HL-60 (cell line): ENCODE data around the gene SLC37A2.

Experiments used
- DNase-seq, 2 experiments: peaks; one replicate each; pipeline ENCODE4 v3.0.0-alpha.2; 2010 to 2020; ENCODE audit warnings: low read depth in 1 of 2, low spot score in 1 of 2
- H3K27ac ChIP-seq: fragments of 250-450 bp; sonication (Bioruptor Pico); replicated peaks from 2 replicates; pipeline ENCODE4 v1.5.1; 2020; ENCODE audit warnings: mild to moderate bottlenecking, moderate library complexity
- H3K27me3 ChIP-seq: fragments of 250-450 bp; sonication (Bioruptor Pico); 2 replicates; pipeline ENCODE4 v1.5.1; 2021; ENCODE audit warnings: mild to moderate bottlenecking, moderate library complexity; ENCODE audit not compliant: insufficient read depth, poor library complexity, severe bottlenecking
- H3K4me3 ChIP-seq: replicated peaks from 2 replicates; pipeline ENCODE4 v1.5.1; 2011; ENCODE audit warnings: mild to moderate bottlenecking, control low read depth, low read length; ENCODE audit not compliant: insufficient read depth
- CTCF ChIP-seq: IDR thresholded peaks from one replicate; pipeline ENCODE4 v1.5.1; 2011; ENCODE audit warnings: low read length, control low read depth, inconsistent platforms; ENCODE audit not compliant: insufficient read depth
- GABPA ChIP-seq: IDR thresholded peaks from 2 replicates; pipeline ENCODE4 v1.6.1; 2012; ENCODE audit warnings: low read depth
- POLR2AphosphoS5 ChIP-seq: IDR thresholded peaks from 2 replicates; pipeline ENCODE4 v1.6.1; 2012; ENCODE audit warnings: low read depth
- REST ChIP-seq: IDR thresholded peaks from 2 replicates; pipeline ENCODE4 v1.6.1; 2012; ENCODE audit warnings: low read depth; ENCODE audit not compliant: insufficient replicate concordance
- SPI1 ChIP-seq: IDR thresholded peaks from 2 replicates; pipeline ENCODE4 v1.6.1; 2012; ENCODE audit warnings: low read depth, mild to moderate bottlenecking, borderline replicate concordance

Gene SLC37A2

DNA sequence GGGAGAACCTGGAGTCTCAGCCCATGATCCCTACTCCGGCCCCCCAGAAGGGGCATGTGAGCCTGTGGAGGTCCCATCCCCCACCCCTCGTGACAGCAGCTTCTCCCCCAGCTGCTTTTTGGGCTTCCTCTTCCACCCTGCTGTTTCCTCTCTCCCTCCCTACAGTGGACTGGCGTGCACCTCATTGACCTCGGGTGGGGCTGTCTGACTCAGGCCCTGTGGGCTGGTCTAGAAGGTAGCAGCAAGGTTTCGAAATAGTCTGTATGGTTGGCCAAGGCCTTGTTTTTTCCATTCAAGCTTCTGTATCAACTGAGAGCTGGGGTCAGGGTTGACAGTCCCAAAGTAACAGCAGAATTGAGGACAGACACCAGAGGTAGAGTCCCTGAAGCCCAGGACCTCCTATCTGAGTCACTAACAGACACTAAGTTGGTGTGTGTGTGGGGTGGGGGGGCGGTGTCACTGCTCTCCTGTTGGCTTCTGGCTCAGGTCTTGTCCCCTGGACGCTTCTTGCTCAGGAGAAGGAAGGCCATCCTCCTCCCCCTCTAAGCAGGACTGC is 7.7 kb downstream of the SLC37A2 start:
- peak overlapping the region; percentile 73 for H3K27ac ChIP-seq
- H3K27me3 ChIP-seq = no peaks in the 10 kb centered on the region
- no peak overlapping the region for H3K4me3 ChIP-seq
- TF ChIP-seq CTCF (no peak), REST (peak; percentile 26), SPI1 (peak; percentile 85), POLR2AphosphoS5 (peak; percentile 94), GABPA (no peak)
- DNase-seq = peak; percentile 98 to 100

GRCh38 chr11:125071435-125071834 is 8.3 kb downstream of the SLC37A2 start:
- TF ChIP-seq SPI1 (no peak), CTCF (no peak), GABPA (no peak), REST (no peak), POLR2AphosphoS5 (no peak)
- Histone ChIP-seq H3K27me3 (no peaks in the 10 kb centered on the region), H3K27ac (peak overlapping the region; percentile 73), H3K4me3 (no peak overlapping the region)
- no peak for DNase-seq

DNA sequence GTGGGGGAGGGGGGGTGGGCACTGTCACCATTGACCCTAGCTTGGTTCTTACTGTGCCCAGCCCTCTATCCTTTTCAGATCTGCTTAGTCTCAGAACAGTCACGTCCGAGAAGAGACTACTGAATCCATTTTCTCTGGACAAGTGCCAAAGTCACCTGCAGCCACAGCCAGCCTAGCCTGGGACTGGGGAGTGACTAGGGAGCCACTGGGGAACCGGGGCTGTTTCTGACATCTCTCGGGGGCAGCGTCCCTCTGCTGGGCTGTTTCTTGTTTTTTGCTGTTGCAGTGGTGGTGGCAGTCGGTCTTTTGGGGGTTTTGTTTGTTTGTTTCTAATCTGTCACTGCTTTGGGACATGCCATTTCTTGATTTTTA is 8.7 kb downstream of the SLC37A2 start:
- DNase-seq = no peak
- H3K27ac ChIP-seq = peak overlapping the region; percentile 73

More for the DNA sequence above, 8.7 kb downstream of the SLC37A2 start:
- TF ChIP-seq GABPA = no peak
- no peak for TF ChIP-seq REST
- no peak for TF ChIP-seq SPI1
- no peak for TF ChIP-seq POLR2AphosphoS5
- TF ChIP-seq CTCF = no peak
- Histone ChIP-seq H3K27me3 (no peaks in the 10 kb centered on the region), H3K4me3 (no peak overlapping the region)
